Progenitor cell of endocrine pancreas (in vitro differentiated cells): ENCODE data around the gene CAPRIN1. TPM values are rescaled to one million over a fixed set of nuclear protein-coding genes. Genes with fewer than 3 reads are reported as not detected.

Source experiments
- DNase-seq: peaks from one replicate; pipeline ENCODE4 v3.0.0; 2021; ENCODE audit warnings: low spot score; ENCODE audit not compliant: unreplicated experiment
- H3K27ac Mint-ChIP-seq: 2 replicates; pipeline ENCODE4 v1.8.0; 2021; ENCODE audit warnings: mild to moderate bottlenecking, moderate library complexity, mixed read lengths
- H3K27me3 Mint-ChIP-seq: 2 replicates; pipeline ENCODE4 v1.8.0; 2021; ENCODE audit warnings: mixed read lengths
- H3K36me3 Mint-ChIP-seq: 2 replicates; pipeline ENCODE4 v1.8.0; 2022; ENCODE audit warnings: mixed read lengths; ENCODE audit not compliant: insufficient read depth
- H3K4me1 Mint-ChIP-seq: 2 replicates; pipeline ENCODE4 v1.8.0; 2021; ENCODE audit warnings: low read depth, mixed read lengths
- H3K4me3 Mint-ChIP-seq: 2 replicates; pipeline ENCODE4 v1.8.0; 2021; ENCODE audit warnings: low read depth, mild to moderate bottlenecking, moderate library complexity, mixed read lengths
- H3K9me3 Mint-ChIP-seq: 2 replicates; pipeline ENCODE4 v1.8.0; 2021; ENCODE audit warnings: low read depth, mixed read lengths
- CTCF ChIP-seq: fragments of 200-600 bp; sonication (generic); IDR thresholded peaks from one replicate; pipeline ENCODE4 v1.5.0; 2021; ENCODE audit warnings: antibody characterized with exemption, mild to moderate bottlenecking; ENCODE audit not compliant: unreplicated experiment
- total RNA-seq: library from RNA; stranded (reverse); gene quantifications from 2 replicates; pipeline ENCODE4 v1.2.1, GENCODE V29; 2021

The CAPRIN1 gene
- total RNA-seq, 1 donor from 2014 or later = 325 TPM

DNA sequence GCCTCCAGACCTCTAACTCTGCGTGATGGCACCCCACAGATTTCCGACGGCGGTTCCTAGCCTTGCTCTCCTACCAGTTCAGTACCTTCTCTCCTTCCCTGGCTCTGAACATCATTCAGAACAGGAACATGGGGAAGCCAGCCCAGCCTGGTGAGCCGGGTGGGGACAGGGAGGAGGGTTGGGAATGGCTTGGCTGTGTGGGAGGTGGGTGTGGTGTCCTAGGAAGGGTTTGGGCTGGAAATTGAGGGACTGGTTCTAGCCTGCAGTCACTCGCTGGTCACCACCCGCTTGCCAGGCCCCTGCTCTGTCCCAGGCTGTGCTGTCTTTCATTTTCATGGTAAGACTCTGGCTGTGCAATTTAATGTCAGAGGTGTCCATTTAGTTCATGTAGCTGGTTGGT is 87.8 kb downstream of the CAPRIN1 start:
- no peak overlapping the region for H3K27ac Mint-ChIP-seq
- H3K9me3 Mint-ChIP-seq = no peaks in the 10 kb centered on the region
- no peak for DNase-seq
- peaks cover 29% of the 10 kb centered on the region for H3K36me3 Mint-ChIP-seq
- H3K27me3 Mint-ChIP-seq = no peaks in the 10 kb centered on the region
- TF ChIP-seq CTCF = no peak
- H3K4me3 Mint-ChIP-seq = no peak overlapping the region
- H3K4me1 Mint-ChIP-seq = no peaks in the 10 kb centered on the region

GRCh38 chr11:34140149-34140548 is 88.6 kb downstream of the CAPRIN1 start:
- no peak overlapping the region for H3K27ac Mint-ChIP-seq
- H3K36me3 Mint-ChIP-seq = peaks cover 29% of the 10 kb centered on the region
- H3K4me1 Mint-ChIP-seq = no peaks in the 10 kb centered on the region
- TF ChIP-seq CTCF = no peak
- no peaks in the 10 kb centered on the region for H3K9me3 Mint-ChIP-seq
- no peak overlapping the region for H3K4me3 Mint-ChIP-seq
- no peaks in the 10 kb centered on the region for H3K27me3 Mint-ChIP-seq
- no peak for DNase-seq

- no peak for DNase-seq
- Mint-ChIP-seq H3K4me3 (no peak overlapping the region), H3K4me1 (no peaks in the 10 kb centered on the region), H3K9me3 (no peaks in the 10 kb centered on the region), H3K27me3 (no peaks in the 10 kb centered on the region), H3K27ac (no peak overlapping the region), H3K36me3 (peaks cover 30% of the 10 kb centered on the region)
- no peak for TF ChIP-seq CTCF
Measured at GRCh38 chr11:34143048-34143447, 91.5 kb downstream of the CAPRIN1 start.

DNA sequence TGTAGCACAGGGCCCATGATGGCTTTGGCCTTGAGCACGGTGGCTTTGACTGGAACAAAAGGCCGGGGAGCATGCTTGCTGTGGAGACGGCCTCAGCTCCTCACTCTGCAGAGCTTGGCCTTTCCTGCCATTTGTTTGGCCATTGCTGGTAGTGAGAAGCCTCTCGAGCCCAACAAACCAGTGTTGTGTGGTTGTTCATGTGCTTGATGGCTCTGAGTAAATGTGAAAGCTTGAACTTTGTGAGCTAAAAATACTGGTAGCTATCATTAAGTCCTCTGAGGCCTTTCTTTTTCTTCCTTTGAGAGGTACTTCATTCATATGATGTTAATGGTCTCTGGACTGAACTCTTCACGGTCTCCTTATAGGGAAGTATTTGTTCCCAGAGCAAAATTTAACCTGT is 93.5 kb downstream of the CAPRIN1 start:
- H3K27me3 Mint-ChIP-seq = no peaks in the 10 kb centered on the region
- no peak overlapping the region for H3K4me3 Mint-ChIP-seq
- no peak overlapping the region for H3K27ac Mint-ChIP-seq
- TF ChIP-seq CTCF = no peak
- DNase-seq = no peak
- peaks cover 4% of the 10 kb centered on the region for H3K4me1 Mint-ChIP-seq
- no peaks in the 10 kb centered on the region for H3K9me3 Mint-ChIP-seq
- H3K36me3 Mint-ChIP-seq = peaks cover 28% of the 10 kb centered on the region

DNA sequence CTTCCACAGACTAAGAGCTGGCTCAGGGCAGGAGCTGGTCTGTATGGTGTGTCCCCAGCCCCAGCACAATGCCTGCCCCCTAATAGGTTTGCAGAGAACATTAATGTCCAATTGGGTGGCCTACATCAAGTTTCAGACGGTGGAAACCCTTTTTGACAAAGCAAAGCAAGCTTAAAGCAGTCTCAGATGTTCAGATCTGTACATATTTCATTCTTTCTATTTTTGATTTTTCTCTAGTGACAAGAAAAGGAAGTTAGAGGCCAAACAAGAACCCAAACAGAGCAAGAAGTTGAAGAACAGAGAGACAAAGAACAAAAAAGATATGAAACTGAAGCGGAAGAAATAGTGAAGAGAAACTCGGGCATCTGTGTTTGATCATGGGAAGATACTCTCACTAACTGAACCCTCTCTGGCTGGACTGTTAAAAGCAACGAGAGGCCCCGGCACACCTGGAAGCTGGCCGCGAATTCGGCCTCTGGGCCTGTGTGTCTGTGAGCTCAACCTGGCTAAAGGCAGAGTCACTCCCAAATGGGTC is 94.4 kb downstream of the CAPRIN1 start:
- DNase-seq = no peak
- H3K27ac Mint-ChIP-seq = no peak overlapping the region
- TF ChIP-seq CTCF = no peak
- H3K4me1 Mint-ChIP-seq = peaks cover 4% of the 10 kb centered on the region
- no peaks in the 10 kb centered on the region for H3K9me3 Mint-ChIP-seq
- H3K36me3 Mint-ChIP-seq = peaks cover 28% of the 10 kb centered on the region
- no peak overlapping the region for H3K4me3 Mint-ChIP-seq
- H3K27me3 Mint-ChIP-seq = no peaks in the 10 kb centered on the region
